ENCODE data around the gene TMEM201.
A peak's percentile ranks its signal among the peaks of the same experiment; 100 is the strongest.

The TMEM201 gene

DNA sequence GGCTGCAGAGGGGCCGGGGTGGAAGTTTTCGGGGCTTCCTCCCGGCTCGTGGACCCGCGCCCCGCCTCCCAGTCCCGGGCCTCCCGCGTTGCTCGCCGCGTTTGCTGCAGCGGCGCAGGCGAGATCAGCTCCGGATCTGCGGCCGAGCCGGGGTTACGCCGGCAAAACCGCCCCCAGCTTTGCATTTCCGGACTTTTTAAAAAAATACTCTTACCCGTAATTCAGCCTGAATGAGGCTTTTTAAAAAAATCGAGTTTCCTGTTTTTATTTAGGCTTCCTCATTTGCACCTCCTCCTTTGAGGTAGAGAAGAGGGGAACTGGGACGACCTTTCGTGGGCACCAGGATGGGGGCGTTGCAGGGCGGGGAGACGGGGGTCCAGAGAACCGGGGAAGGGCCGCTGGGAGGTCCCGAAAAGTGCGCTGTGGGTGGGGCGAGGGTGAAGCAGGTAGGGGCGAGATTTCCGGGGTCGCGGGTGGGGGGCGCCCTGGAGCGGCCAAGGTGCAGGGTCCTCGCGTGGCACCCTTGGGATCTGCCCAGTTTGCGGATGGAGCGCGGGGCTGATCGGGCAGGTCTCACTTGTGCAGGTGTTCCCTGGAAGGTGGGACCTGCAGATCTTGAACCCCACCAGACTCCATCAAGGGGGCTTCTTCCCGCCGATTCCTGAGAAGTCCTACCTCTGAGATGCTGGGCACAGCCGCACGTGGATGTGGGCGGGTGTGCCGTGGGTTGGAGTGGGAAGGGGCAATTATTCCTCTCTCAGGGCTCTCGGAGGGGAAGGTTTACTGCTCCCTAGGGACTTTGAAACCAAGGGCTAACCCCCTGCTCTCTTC, 63.9 kb downstream of the TMEM201 start:
- H3K4me2 ChIP-seq (ENCODE audit: low read length) = peak overlapping the region; percentile 85
- H3K9me2 ChIP-seq (replicated peaks; ENCODE audit: control insufficient read depth, low read length) = no peaks in the 10 kb centered on the region
- peaks cover 58% of the 10 kb centered on the region for H3K4me1 ChIP-seq (ENCODE audit: control insufficient read depth, low read length)
- H3K4me3 ChIP-seq (ENCODE audit: low read length) = peak overlapping the region; percentile 86
- H3K9me3 ChIP-seq (ENCODE audit: control insufficient read depth, insufficient read depth, low read length) = no peaks in the 10 kb centered on the region
- peaks cover 41% of the 10 kb centered on the region for H3K79me2 ChIP-seq (ENCODE audit: control insufficient read depth, low read length)
- H3K36me3 ChIP-seq (ENCODE audit: control insufficient read depth, low read length) = no peaks in the 10 kb centered on the region
- TF ChIP-seq, protein P1, sequence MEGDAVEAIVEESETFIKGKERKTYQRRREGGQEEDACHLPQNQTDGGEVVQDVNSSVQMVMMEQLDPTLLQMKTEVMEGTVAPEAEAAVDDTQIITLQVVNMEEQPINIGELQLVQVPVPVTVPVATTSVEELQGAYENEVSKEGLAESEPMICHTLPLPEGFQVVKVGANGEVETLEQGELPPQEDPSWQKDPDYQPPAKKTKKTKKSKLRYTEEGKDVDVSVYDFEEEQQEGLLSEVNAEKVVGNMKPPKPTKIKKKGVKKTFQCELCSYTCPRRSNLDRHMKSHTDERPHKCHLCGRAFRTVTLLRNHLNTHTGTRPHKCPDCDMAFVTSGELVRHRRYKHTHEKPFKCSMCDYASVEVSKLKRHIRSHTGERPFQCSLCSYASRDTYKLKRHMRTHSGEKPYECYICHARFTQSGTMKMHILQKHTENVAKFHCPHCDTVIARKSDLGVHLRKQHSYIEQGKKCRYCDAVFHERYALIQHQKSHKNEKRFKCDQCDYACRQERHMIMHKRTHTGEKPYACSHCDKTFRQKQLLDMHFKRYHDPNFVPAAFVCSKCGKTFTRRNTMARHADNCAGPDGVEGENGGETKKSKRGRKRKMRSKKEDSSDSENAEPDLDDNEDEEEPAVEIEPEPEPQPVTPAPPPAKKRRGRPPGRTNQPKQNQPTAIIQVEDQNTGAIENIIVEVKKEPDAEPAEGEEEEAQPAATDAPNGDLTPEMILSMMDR (IDR thresholded peaks at IDR 0.05; ENCODE audit: low read depth, low read length, poor library complexity, severe bottlenecking) = peak; percentile 50
- TF ChIP-seq EZH2phosphoT487 (IDR thresholded peaks at IDR 0.05; ENCODE audit: borderline replicate concordance, low read length) = no peak
- H3K27me3 ChIP-seq (ENCODE audit: control insufficient read depth, low read length) = no peaks in the 10 kb centered on the region
- H3K27ac ChIP-seq (ENCODE audit: low read depth, low read length) = peak overlapping the region; percentile 90
- no peaks in the 10 kb centered on the region for H4K20me1 ChIP-seq (ENCODE audit: control insufficient read depth, insufficient read depth, low read depth, low read length)
- peaks cover 22% of the 10 kb centered on the region for H3F3A ChIP-seq (ENCODE audit: control insufficient read depth, insufficient read depth)

DNA sequence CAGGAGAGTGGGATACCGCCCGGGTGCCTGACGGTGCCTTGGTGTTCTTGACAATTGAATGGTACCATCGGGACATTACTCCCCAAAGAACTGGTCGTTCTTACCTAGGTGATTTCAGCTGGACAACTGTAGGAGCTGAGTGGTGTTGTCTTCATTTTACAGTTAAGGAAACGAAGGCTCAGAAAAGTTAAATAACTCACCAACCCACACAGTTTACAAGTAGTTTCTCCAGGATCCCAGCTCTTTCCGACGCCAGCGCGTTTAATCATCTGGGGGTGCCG, 64.4 kb downstream of the TMEM201 start:
- Histone ChIP-seq H3K79me2 (ENCODE audit: control insufficient read depth, low read length) (peaks cover 46% of the 10 kb centered on the region), H4K20me1 (ENCODE audit: control insufficient read depth, insufficient read depth, low read depth, low read length) (no peaks in the 10 kb centered on the region), H3K4me2 (ENCODE audit: low read length) (peak overlapping the region; percentile 85), H3F3A (ENCODE audit: control insufficient read depth, insufficient read depth) (peaks cover 19% of the 10 kb centered on the region), H3K9me2 (replicated peaks; ENCODE audit: control insufficient read depth, low read length) (no peaks in the 10 kb centered on the region), H3K9me3 (ENCODE audit: control insufficient read depth, insufficient read depth, low read length) (no peaks in the 10 kb centered on the region), H3K36me3 (ENCODE audit: control insufficient read depth, low read length) (no peaks in the 10 kb centered on the region), H3K4me3 (ENCODE audit: low read length) (peak overlapping the region; percentile 86), H3K4me1 (ENCODE audit: control insufficient read depth, low read length) (peaks cover 60% of the 10 kb centered on the region), H3K27ac (ENCODE audit: low read depth, low read length) (peak overlapping the region; percentile 90), H3K27me3 (ENCODE audit: control insufficient read depth, low read length) (no peaks in the 10 kb centered on the region)
- no peak for TF ChIP-seq EZH2phosphoT487 (IDR thresholded peaks at IDR 0.05; ENCODE audit: borderline replicate concordance, low read length)
- TF ChIP-seq, protein P1 (IDR thresholded peaks at IDR 0.05; ENCODE audit: low read depth, low read length, poor library complexity, severe bottlenecking) = no peak

DNA sequence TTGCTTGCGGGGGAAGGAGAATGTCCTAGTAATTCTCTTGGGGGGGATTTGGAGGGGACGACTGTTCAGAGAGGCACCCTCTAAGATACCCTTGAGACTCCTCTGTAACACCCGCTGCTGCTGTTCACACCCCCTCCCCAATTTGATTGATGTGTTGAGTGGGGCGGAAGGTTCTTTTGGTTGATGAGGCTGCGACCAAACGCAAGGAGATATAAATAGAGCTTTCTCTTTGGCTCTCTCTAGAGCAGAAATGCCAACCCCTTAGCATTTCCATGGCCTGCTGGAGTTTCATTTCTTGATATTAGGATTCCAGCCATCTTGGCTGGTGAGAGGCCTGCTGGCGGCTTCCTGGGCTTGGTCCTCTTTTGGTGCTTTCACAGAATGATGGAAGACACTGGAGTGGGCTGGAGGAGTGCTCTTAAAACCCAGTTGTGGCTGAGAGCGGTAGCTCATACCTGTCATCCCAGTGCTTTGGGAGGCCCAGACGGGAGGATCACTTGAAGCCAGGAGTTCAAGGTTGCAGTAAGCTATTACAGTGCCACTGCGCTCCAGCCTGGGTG, 64.9 kb downstream of the TMEM201 start:
- no peaks in the 10 kb centered on the region for H3K9me3 ChIP-seq (ENCODE audit: control insufficient read depth, insufficient read depth, low read length)
- no peaks in the 10 kb centered on the region for H3K9me2 ChIP-seq (replicated peaks; ENCODE audit: control insufficient read depth, low read length)
- no peaks in the 10 kb centered on the region for H3K27me3 ChIP-seq (ENCODE audit: control insufficient read depth, low read length)
- H3K4me1 ChIP-seq (ENCODE audit: control insufficient read depth, low read length) = peaks cover 60% of the 10 kb centered on the region
- H3K36me3 ChIP-seq (ENCODE audit: control insufficient read depth, low read length) = no peaks in the 10 kb centered on the region
- peak overlapping the region; percentile 86 for H3K4me3 ChIP-seq (ENCODE audit: low read length)
- H3F3A ChIP-seq (ENCODE audit: control insufficient read depth, insufficient read depth) = peaks cover 19% of the 10 kb centered on the region
- H3K79me2 ChIP-seq (ENCODE audit: control insufficient read depth, low read length) = peaks cover 49% of the 10 kb centered on the region
- peak overlapping the region; percentile 90 for H3K27ac ChIP-seq (ENCODE audit: low read depth, low read length)
- H3K4me2 ChIP-seq (ENCODE audit: low read length) = peak overlapping the region; percentile 85
- TF ChIP-seq, protein P1 (IDR thresholded peaks at IDR 0.05; ENCODE audit: low read depth, low read length, poor library complexity, severe bottlenecking) = no peak
- TF ChIP-seq EZH2phosphoT487 (IDR thresholded peaks at IDR 0.05; ENCODE audit: borderline replicate concordance, low read length) = no peak
- no peaks in the 10 kb centered on the region for H4K20me1 ChIP-seq (ENCODE audit: control insufficient read depth, insufficient read depth, low read depth, low read length)

Data from DOHH2 (cell line).